ENCODE data around the gene SLC22A23.

DNA sequence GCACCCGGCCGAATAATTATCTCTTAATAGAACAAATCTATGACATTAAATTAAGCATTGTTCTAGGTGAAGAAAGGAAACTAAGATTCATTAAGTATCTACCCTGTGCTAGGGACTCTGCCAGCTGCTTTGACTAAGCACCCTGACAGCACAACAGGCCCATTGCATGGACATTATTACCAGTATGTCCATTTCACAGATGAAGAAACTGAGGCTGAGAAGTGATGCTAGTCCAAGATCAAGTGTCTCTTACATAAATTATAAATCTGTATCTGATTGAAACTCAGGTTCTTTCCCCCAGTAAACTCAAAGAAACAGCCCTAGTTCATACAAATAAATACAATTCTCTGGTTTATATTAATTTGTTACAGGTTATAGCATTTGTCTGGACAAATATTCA is 31.3 kb downstream of the SLC22A23 start:
- TF ChIP-seq, protein P1, sequence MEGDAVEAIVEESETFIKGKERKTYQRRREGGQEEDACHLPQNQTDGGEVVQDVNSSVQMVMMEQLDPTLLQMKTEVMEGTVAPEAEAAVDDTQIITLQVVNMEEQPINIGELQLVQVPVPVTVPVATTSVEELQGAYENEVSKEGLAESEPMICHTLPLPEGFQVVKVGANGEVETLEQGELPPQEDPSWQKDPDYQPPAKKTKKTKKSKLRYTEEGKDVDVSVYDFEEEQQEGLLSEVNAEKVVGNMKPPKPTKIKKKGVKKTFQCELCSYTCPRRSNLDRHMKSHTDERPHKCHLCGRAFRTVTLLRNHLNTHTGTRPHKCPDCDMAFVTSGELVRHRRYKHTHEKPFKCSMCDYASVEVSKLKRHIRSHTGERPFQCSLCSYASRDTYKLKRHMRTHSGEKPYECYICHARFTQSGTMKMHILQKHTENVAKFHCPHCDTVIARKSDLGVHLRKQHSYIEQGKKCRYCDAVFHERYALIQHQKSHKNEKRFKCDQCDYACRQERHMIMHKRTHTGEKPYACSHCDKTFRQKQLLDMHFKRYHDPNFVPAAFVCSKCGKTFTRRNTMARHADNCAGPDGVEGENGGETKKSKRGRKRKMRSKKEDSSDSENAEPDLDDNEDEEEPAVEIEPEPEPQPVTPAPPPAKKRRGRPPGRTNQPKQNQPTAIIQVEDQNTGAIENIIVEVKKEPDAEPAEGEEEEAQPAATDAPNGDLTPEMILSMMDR (IDR thresholded peaks at IDR 0.05) = no peak
- no peak for TF ChIP-seq POLR2A (IDR thresholded peaks at IDR 0.05)

All from adrenal gland (tissue), 5 donors.